ENCODE data around the gene ERCC6.

- TF ChIP-seq YY1 (IDR thresholded peaks at IDR 0.05; ENCODE audit: insufficient read depth, insufficient read length) (no peak), ZNF274 (IDR thresholded peaks at IDR 0.05; ENCODE audit: low read depth, low read length) (no peak), SUZ12 (IDR thresholded peaks at IDR 0.05; ENCODE audit: extremely low read depth, insufficient read depth, insufficient read length) (no peak)
Measured at GRCh38 chr10:49484486-49485235, 54.3 kb downstream of the ERCC6 start.
